ENCODE measurements around the gene PCBP1. TPM values are rescaled to one million over a fixed set of nuclear protein-coding genes. Genes with fewer than 3 reads are reported as not detected.
"Not testable (repeated sequence)": the region's sequence is repeated elsewhere in the genome, so short reads cannot be mapped to it uniquely, and the experiment has no call there.

Gene PCBP1
- 34.9 and 40.3 TPM in 2 replicates for total RNA-seq

- DNase-seq (ENCODE audit: low read depth in 2 of 2), result peak; percentile 95 to 97
Measured at GRCh38 chr2:70086838-70087701, at the start of gene PCBP1. TSS of gene PCBP1 (plus strand) at chr2:70087477. CDS start at chr2:70087744, 267 bp downstream.

GRCh38 chr2:70039366-70039765, 47.9 kb upstream of the PCBP1 start:
- no peak for DNase-seq (ENCODE audit: low read depth in 2 of 2)

GRCh38 chr2:70041663-70042062, 45.6 kb upstream of the PCBP1 start:
- no peak for DNase-seq (ENCODE audit: low read depth in 2 of 2)

GRCh38 chr2:70042246-70042645, 45.0 kb upstream of the PCBP1 start:
- no peak for DNase-seq (ENCODE audit: low read depth in 2 of 2)

- DNase-seq (ENCODE audit: low read depth in 2 of 2), result no peak
Measured at GRCh38 chr2:70043252-70043875, 43.9 kb upstream of the PCBP1 start.

- no peak for DNase-seq (ENCODE audit: low read depth in 2 of 2)
Measured at GRCh38 chr2:70044290-70045040, 42.8 kb upstream of the PCBP1 start.

GRCh38 chr2:70045405-70045804, 41.9 kb upstream of the PCBP1 start:
- DNase-seq (ENCODE audit: low read depth in 2 of 2), result no peak

- peak in 1 of 2 donors; percentile 19 for DNase-seq (ENCODE audit: low read depth in 2 of 2)
Measured at GRCh38 chr2:70045932-70046331, 41.3 kb upstream of the PCBP1 start.

- no peak for DNase-seq (ENCODE audit: low read depth in 2 of 2)
Measured at GRCh38 chr2:70046534-70046933, 40.7 kb upstream of the PCBP1 start.

- no peak for DNase-seq (ENCODE audit: low read depth in 2 of 2)
Measured at GRCh38 chr2:70047451-70047850, 39.8 kb upstream of the PCBP1 start.

- DNase-seq (ENCODE audit: low read depth in 2 of 2), result no peak
Measured at GRCh38 chr2:70049255-70049654, 38.0 kb upstream of the PCBP1 start.

- DNase-seq (ENCODE audit: low read depth in 2 of 2), result no peak
Measured at GRCh38 chr2:70050631-70051425, 36.4 kb upstream of the PCBP1 start.

GRCh38 chr2:70055259-70055658, 32.0 kb upstream of the PCBP1 start:
- DNase-seq (ENCODE audit: low read depth in 2 of 2), result not testable (repeated sequence)

GRCh38 chr2:70061317-70061716, 26.0 kb upstream of the PCBP1 start:
- DNase-seq (ENCODE audit: low read depth in 2 of 2), result no peak

GRCh38 chr2:70062270-70062669, 25.0 kb upstream of the PCBP1 start:
- DNase-seq (ENCODE audit: low read depth in 2 of 2), result no peak

GRCh38 chr2:70068119-70068518, 19.2 kb upstream of the PCBP1 start:
- no peak for DNase-seq (ENCODE audit: low read depth in 2 of 2)

GRCh38 chr2:70069049-70069448, 18.2 kb upstream of the PCBP1 start:
- peak in 1 of 2 donors; percentile 37 for DNase-seq (ENCODE audit: low read depth in 2 of 2)

- peak; percentile 91 to 94 for DNase-seq (ENCODE audit: low read depth in 2 of 2)
Measured at GRCh38 chr2:70070542-70071268, 16.6 kb upstream of the PCBP1 start.

GRCh38 chr2:70073493-70073892, 13.8 kb upstream of the PCBP1 start:
- no peak for DNase-seq (ENCODE audit: low read depth in 2 of 2)

GRCh38 chr2:70078384-70078783, 8.9 kb upstream of the PCBP1 start:
- peak; percentile 11 to 50 for DNase-seq (ENCODE audit: low read depth in 2 of 2)

Measured in lung microvascular endothelial cell (primary cell).